HAP-1 (cell line): Measurements from ENCODE around the gene TBC1D12.
"Not testable (repeated sequence)": the region's sequence is repeated elsewhere in the genome, so short reads cannot be mapped to it uniquely, and the experiment has no call there.

ENCODE experiments used
- DNase-seq, 2 experiments: peaks; one replicate each; pipeline ENCODE4 v3.0.0-alpha.2; 2016 to 2020; ENCODE audit warnings: low spot score in 2 of 2
- H3K27me3 ChIP-seq: fragments of 250-450 bp; sonication (Bioruptor Pico); 2 replicates; pipeline ENCODE4 v1.5.1; 2020; ENCODE audit warnings: low read depth, mild to moderate bottlenecking, moderate library complexity
- H3K36me3 ChIP-seq: fragments of 250-450 bp; sonication (Bioruptor Pico); replicated peaks from 2 replicates; pipeline ENCODE4 v1.5.1; 2020; ENCODE audit warnings: mild to moderate bottlenecking
- H3K4me1 ChIP-seq: fragments of 250-450 bp; sonication (Bioruptor Pico); 2 replicates; pipeline ENCODE4 v1.5.1; 2020; ENCODE audit warnings: mild to moderate bottlenecking
- H3K4me3 ChIP-seq: fragments of 250-450 bp; sonication (Bioruptor Pico); 2 replicates; pipeline ENCODE4 v1.5.1; 2020; ENCODE audit warnings: mild to moderate bottlenecking, moderate library complexity
- H3K9me3 ChIP-seq: fragments of 250-450 bp; sonication (Bioruptor Pico); 2 replicates; pipeline ENCODE4 v1.5.1; 2020; ENCODE audit warnings: mild to moderate bottlenecking, moderate library complexity
- in situ Hi-C: fragments of 300-500 bp; cut with MboI; formaldehyde crosslinking; loops from 3 replicates; pipeline ENCODE4 v1.14.3; 2020; ENCODE audit warnings: low sequenced_read_pairs, inconsistent platforms, mixed read lengths

TBC1D12 gene

GRCh38 chr10:94493463-94493862 lies 91.1 kb downstream of the TBC1D12 start:
- Histone ChIP-seq H3K4me1 (no peaks in the 10 kb centered on the region; the same call in 1 of the 2 replicates), H3K4me3 (no peak overlapping the region), H3K9me3 (no peaks in the 10 kb centered on the region), H3K27me3 (no peaks in the 10 kb centered on the region), H3K36me3 (no peaks in the 10 kb centered on the region; the same call in 1 of the 2 replicates)
- no peak for DNase-seq
- in situ Hi-C loops: no loop called here

DNA sequence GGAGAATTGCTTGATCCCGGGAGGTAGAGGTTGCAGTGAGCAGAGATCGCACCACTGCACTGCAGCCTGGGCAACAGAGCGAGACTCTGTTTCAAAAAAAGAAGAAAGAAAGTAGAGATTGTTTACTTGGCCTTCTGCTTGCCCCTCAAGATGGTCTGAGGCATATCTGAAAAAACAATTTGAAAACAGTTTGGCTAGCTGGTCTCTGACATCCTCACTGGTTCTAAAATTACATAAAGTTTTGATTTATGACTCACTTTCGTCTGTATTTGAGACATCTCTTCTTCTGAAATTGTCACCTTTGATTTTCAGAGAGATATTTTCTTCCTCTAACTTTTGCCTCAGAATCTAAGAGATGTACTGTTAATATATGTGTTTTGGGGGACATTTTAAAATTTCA lies 93.7 kb downstream of the TBC1D12 start:
- in situ Hi-C loops: no loop called here
- Histone ChIP-seq H3K36me3 (no peaks in the 10 kb centered on the region), H3K9me3 (no peaks in the 10 kb centered on the region), H3K27me3 (no peaks in the 10 kb centered on the region), H3K4me1 (no peaks in the 10 kb centered on the region; the same call in 1 of the 2 replicates), H3K4me3 (no peak overlapping the region)
- DNase-seq: no peak

DNA sequence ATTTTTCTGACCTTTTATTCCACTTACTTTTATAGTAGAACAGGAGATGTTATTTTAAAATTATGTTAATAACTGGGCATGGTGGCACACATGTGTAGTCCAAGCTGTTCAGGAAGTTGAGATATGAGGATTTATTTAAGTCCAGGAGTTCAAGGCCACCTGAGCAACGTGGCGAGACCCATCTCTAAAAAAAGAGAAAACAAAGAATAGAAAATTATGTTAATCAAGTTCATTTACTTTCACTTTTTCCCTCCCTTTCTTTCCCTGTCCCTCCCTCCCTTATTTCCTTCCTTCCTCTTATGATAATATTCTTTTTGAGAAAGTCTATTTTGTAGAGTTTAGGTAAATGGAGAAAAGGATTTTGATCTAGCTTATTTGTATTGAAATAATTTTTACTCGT lies 94.3 kb downstream of the TBC1D12 start:
- Histone ChIP-seq H3K36me3 (no peaks in the 10 kb centered on the region), H3K9me3 (no peaks in the 10 kb centered on the region), H3K27me3 (no peaks in the 10 kb centered on the region), H3K4me3 (no peak overlapping the region), H3K4me1 (no peaks in the 10 kb centered on the region; the same call in 1 of the 2 replicates)
- DNase-seq: no peak
- in situ Hi-C loops: no loop called here

DNA sequence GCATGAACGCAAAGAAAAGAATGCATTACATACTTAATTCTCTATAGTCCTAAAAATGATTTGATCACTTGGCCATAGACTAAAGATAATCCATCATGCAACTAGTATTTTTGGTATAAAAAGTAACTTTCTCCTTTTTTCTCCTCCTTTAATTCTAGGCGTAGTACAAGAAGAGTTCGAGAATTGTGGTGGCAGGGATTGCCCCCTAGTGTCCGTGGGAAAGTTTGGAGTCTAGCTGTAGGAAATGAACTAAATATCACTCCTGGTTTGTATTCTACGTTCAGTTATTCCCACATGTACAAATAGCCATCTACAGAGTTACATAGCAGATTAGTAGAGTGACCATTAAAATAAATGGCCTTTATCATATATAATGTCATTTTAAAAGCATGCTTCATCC lies 97.7 kb downstream of the TBC1D12 start:
- peak; percentile 6 to 23 for DNase-seq
- in situ Hi-C loops: no loop called here
- Histone ChIP-seq H3K27me3 (no peaks in the 10 kb centered on the region), H3K9me3 (no peaks in the 10 kb centered on the region), H3K36me3 (no peaks in the 10 kb centered on the region), H3K4me3 (no peak overlapping the region), H3K4me1 (no peaks in the 10 kb centered on the region; the same call in 1 of the 2 replicates)

DNA sequence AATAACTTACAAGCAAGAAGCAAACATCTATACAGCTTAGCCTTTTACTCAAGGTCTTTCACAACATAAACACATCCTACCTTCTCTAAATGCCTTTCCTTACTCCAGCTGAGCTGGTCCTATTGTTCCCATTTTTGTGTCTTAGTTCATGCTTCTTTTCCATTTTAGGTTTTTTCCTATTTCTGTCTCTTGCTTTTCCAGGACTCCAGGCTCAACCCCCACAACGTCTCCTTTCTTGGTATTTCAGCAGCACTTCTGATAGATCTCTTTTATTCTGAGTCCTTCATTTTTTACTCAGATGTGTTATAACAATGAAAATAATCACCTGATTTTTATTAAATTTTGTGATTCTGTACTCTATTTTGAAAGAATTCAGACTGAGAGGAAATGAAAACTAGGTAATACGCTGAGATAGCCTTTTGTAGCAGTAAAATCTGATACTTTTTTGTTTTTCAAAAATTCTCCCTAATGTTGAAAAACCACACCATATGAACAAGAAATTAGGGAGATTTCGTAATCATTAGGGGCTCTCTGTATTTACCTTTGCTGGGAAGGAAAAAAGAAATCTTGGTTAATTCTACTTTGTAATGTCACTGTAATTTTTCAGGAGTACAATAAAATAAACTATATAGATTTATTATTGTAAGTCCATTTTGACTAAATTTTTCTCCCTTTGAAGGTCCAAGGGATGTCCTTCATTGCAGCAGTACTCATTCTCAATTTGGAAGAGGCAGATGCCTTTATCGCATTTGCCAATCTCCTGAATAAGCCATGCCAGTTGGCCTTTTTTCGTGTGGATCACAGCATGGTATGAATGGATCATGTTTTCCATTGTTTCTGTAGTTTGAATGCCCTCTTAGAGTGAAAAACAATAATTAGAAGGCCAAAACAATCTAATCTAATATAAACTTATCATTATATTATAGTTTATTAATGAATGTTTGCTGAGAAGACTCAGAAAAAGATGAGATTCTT lies 119.2 kb downstream of the TBC1D12 start:
- no peak for DNase-seq
- Histone ChIP-seq H3K36me3 (0 out of 2 replicates have a peak, but pooled peaks cover 4% of the 10 kb centered on the region), H3K9me3 (no peaks in the 10 kb centered on the region), H3K27me3 (no peaks in the 10 kb centered on the region), H3K4me3 (no peak overlapping the region), H3K4me1 (no peaks in the 10 kb centered on the region)
- in situ Hi-C loops: no loop called here

DNA sequence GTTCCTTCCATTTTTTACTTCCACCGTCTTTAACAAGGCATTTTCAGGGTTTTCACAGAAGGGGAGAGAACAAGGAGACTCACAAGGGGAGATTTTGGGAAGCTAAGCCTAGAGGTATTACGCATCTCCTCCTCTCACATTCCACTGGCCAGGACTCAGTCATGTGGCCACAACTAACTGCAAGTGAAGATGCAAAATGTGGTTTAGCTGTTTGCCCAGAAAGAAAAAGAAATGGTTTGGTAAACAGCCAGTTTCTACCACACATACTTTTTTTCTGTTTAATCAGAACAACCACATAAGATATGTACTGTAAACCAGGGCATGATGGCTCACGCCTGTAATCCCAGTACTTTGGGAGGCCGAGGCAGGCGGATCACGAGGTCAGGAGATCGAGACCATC lies 121.8 kb downstream of the TBC1D12 start:
- H3K9me3 ChIP-seq: no peaks in the 10 kb centered on the region
- H3K4me3 ChIP-seq: no peak overlapping the region
- in situ Hi-C loops: no loop called here
- no peaks in the 10 kb centered on the region for H3K4me1 ChIP-seq
- no peak for DNase-seq
- 0 out of 2 replicates have a peak, but pooled peaks cover 4% of the 10 kb centered on the region for H3K36me3 ChIP-seq
- no peaks in the 10 kb centered on the region for H3K27me3 ChIP-seq

GRCh38 chr10:94524711-94525110 lies 122.4 kb downstream of the TBC1D12 start:
- Histone ChIP-seq H3K4me1 (no peaks in the 10 kb centered on the region), H3K9me3 (no peaks in the 10 kb centered on the region), H3K36me3 (0 out of 2 replicates have a peak, but pooled peaks cover 1% of the 10 kb centered on the region), H3K27me3 (no peaks in the 10 kb centered on the region), H3K4me3 (no peak overlapping the region)
- in situ Hi-C loops: no loop called here
- no peak for DNase-seq

- H3K4me1 ChIP-seq, H3K9me3 ChIP-seq, H3K27me3 ChIP-seq, DNase-seq, in situ Hi-C loops, H3K36me3 ChIP-seq, H3K4me3 ChIP-seq: not testable (repeated sequence)
Observed at GRCh38 chr10:94531550-94531949, 129.2 kb downstream of the TBC1D12 start.

DNA sequence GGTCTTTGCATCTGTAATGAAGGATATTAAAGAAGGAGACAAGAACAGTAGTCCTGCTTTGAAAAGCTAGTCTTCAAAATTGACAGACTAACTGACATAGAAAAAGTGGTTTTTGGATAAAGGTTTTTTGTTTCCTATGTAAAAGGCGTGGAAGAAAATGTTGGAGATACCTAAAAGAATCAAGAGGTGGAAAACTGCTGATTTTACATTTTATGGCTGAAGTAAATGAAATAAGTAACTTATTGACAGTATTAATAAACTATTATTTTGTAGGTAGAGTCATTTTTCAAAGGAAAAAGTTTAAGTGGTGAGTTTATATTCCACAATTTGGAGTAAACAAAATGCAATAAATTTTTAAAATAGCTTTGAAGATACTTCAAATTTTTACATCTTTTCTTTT lies 130.7 kb downstream of the TBC1D12 start:
- DNase-seq: no peak
- Histone ChIP-seq H3K4me1 (no peaks in the 10 kb centered on the region), H3K36me3 (no peaks in the 10 kb centered on the region; the same call in 1 of the 2 replicates), H3K27me3 (no peaks in the 10 kb centered on the region), H3K4me3 (no peak overlapping the region), H3K9me3 (no peaks in the 10 kb centered on the region)
- in situ Hi-C loops: no loop called here

- H3K36me3 ChIP-seq, in situ Hi-C loops, DNase-seq, H3K27me3 ChIP-seq, H3K4me3 ChIP-seq, H3K9me3 ChIP-seq, H3K4me1 ChIP-seq: not testable (repeated sequence)
Observed at GRCh38 chr10:94542282-94542681, 139.9 kb downstream of the TBC1D12 start.

GRCh38 chr10:94545391-94546048 lies 143.2 kb downstream of the TBC1D12 start, which contains the start of gene HELLS:
TSS of gene HELLS (plus strand) at chr10:94545788. CDS start at chr10:94545922, 134 bp downstream.
- peaks cover 31% of the 10 kb centered on the region for H3K4me1 ChIP-seq
- H3K9me3 ChIP-seq: no peaks in the 10 kb centered on the region
- no peaks in the 10 kb centered on the region for H3K27me3 ChIP-seq
- peak; percentile 85 to 90 for DNase-seq
- in situ Hi-C loops: no loop called here
- H3K36me3 ChIP-seq: peaks cover 18% of the 10 kb centered on the region
- H3K4me3 ChIP-seq: peak within 1 kb of the TSS; percentile 97

GRCh38 chr10:94546049-94546900 lies 143.9 kb downstream of the TBC1D12 start:
- peak; percentile 23 to 40 for DNase-seq
- H3K27me3 ChIP-seq: no peaks in the 10 kb centered on the region
- peaks cover 23% of the 10 kb centered on the region for H3K36me3 ChIP-seq
- H3K4me1 ChIP-seq: peaks cover 31% of the 10 kb centered on the region
- H3K4me3 ChIP-seq: peak overlapping the region; percentile 97
- in situ Hi-C loops: no loop called here
- no peaks in the 10 kb centered on the region for H3K9me3 ChIP-seq

DNA sequence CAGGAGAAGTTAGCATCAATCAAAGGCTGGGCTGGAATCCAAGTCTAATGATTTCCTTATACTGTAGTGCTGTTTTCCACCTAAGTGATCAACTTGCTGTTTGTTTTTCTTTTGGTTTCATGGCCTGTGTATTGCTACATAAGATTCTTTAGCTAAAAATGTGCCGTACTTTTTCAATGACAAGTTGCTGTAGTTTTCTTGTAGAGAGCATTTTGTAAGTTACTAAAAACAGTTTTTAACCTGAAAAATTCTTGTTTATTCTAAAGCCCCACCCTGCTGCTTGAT lies 144.5 kb downstream of the TBC1D12 start:
- H3K36me3 ChIP-seq: peaks cover 23% of the 10 kb centered on the region
- no peaks in the 10 kb centered on the region for H3K9me3 ChIP-seq
- in situ Hi-C loops: no loop called here
- H3K27me3 ChIP-seq: no peaks in the 10 kb centered on the region
- DNase-seq: no peak
- H3K4me1 ChIP-seq: peaks cover 31% of the 10 kb centered on the region
- peak overlapping the region; percentile 97 for H3K4me3 ChIP-seq
